Caco-2 (cell line): ENCODE results near the gene CLPTM1. TPM values are rescaled to one million over a fixed set of nuclear protein-coding genes. Genes with fewer than 3 reads are reported as not detected.
A peak's percentile ranks its signal among the peaks of the same experiment; 100 is the strongest.

Experiments
- BruUV-seq: library from RNA; stranded (reverse); fragments of 400-500 nt; replicated peaks from 2 replicates; lab custom pipeline; 2021; lab: Mats Ljungman, UMichigan
- CTCF ChIA-PET: fragments of 300-600 bp; sonication (Branson Sonifier 250); formaldehyde crosslinking; loops from one replicate; lab custom pipeline; 2022; ENCODE audit warnings: antibody characterized with exemption; lab: Charles Lee
- POLR2A ChIA-PET: fragments of 300-600 bp; sonication (Branson Sonifier 250); formaldehyde crosslinking; loops from one replicate; lab custom pipeline; 2022; ENCODE audit warnings: antibody characterized with exemption; lab: Charles Lee
- DNase-seq, 2 experiments: peaks; one replicate each; pipeline versions ENCODE4 v3.0.0 to v3.0.0-alpha.2; 2020 to 2022
- H3K27me3 ChIP-seq: replicated peaks from 2 replicates; pipeline ENCODE4 v1.6.0; 2011; ENCODE audit warnings: low read length; ENCODE audit not compliant: control insufficient read depth, insufficient read depth
- H3K36me3 ChIP-seq: 2 replicates; pipeline ENCODE4 v1.5.1; 2011; ENCODE audit warnings: low read length; ENCODE audit not compliant: control insufficient read depth, insufficient read depth
- H3K4me1 ChIP-seq: fragments of 250-450 bp; sonication (Bioruptor Pico); 2 replicates; pipeline ENCODE4 v1.5.1; 2020; ENCODE audit warnings: mild to moderate bottlenecking
- H3K4me3 ChIP-seq: 2 replicates; pipeline ENCODE4 v1.5.1; 2011; ENCODE audit warnings: low read depth, mild to moderate bottlenecking, control low read depth, low read length
- H3K9me3 ChIP-seq: fragments of 250-450 bp; sonication (Bioruptor Pico); 2 replicates; pipeline ENCODE4 v1.5.1; 2020; ENCODE audit warnings: mild to moderate bottlenecking, moderate library complexity
- H3K27ac Mint-ChIP-seq: one replicate; pipeline ENCODE4 v1.8.0; 2022; ENCODE audit warnings: mixed read lengths; ENCODE audit not compliant: unreplicated experiment
- H3K27me3 Mint-ChIP-seq: one replicate; pipeline ENCODE4 v1.8.0; 2022; ENCODE audit warnings: mixed read lengths; ENCODE audit not compliant: insufficient read depth, unreplicated experiment
- H3K36me3 Mint-ChIP-seq: one replicate; pipeline ENCODE4 v1.8.0; 2022; ENCODE audit warnings: mild to moderate bottlenecking, mixed read lengths; ENCODE audit not compliant: insufficient read depth, unreplicated experiment
- H3K4me1 Mint-ChIP-seq: one replicate; pipeline ENCODE4 v1.8.0; 2022; ENCODE audit warnings: low read depth, mixed read lengths; ENCODE audit not compliant: unreplicated experiment
- H3K4me3 Mint-ChIP-seq: one replicate; pipeline ENCODE4 v1.8.0; 2022; ENCODE audit warnings: mild to moderate bottlenecking, moderate library complexity, mixed read lengths; ENCODE audit not compliant: unreplicated experiment
- H3K9me3 Mint-ChIP-seq: one replicate; pipeline ENCODE4 v1.8.0; 2022; ENCODE audit warnings: mixed read lengths; ENCODE audit not compliant: unreplicated experiment
- intact Hi-C: fragments of 100-400 bp; cut with micrococcal nuclease; formaldehyde crosslinking; loops from one replicate; pipeline ENCODE4 v1.10.0; 2022; ENCODE audit not compliant: unreplicated experiment
- total RNA-seq: library from RNA; stranded (reverse); gene quantifications from 2 replicates; pipeline ENCODE4 v1.2.3, GENCODE V29; 2022
- TF ChIP-seq, protein P1 (sequence below), 2 experiments: fragments of 200-600 bp in 1 of 2; IDR thresholded peaks; 1 replicate in 1 of 2; 2 replicates in 1 of 2; pipeline versions ENCODE4 v1.5.1 to v1.8.0; 2011 to 2022; ENCODE audit warnings: antibody characterized with exemption in 1 of 2, control low read depth in 1 of 2, inconsistent platforms in 1 of 2, low read depth in 1 of 2, low read length in 1 of 2, mild to moderate bottlenecking in 1 of 2, moderate library complexity in 1 of 2; ENCODE audit not compliant: insufficient read depth in 1 of 2, severe bottlenecking in 1 of 2, unreplicated experiment in 1 of 2

Gene CLPTM1
- total RNA-seq, 1 experiment from 2014 or later = 144 TPM

DNA sequence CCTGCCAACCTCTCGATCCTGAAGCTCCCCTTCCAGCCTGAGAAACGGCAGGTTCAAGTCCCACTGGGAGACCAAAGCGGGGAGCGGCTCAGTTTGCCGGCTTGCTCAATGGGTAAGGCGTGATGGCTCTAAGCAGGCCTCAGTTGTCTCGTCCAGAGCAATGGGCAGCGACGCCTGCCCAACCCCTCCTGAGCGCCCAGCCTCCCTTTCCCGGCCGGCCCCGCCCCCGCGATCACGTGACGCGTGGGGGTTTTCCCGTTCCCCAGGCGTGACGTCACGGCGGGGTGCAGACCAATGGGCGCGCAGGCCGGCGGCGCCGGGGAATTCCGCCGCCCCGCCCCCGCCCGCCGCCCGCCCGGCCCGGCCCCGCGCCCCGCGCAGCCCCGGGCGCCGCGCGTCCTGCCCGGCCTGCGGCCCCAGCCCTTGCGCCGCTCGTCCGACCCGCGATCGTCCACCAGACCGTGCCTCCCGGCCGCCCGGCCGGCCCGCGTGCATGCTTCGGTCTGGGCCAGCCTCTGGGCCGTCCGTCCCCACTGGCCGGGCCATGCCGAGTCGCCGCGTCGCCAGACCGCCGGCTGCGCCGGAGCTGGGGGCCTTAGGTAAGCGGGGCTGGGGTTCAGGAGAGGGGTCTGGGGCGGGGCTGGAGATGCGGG, 46.0 kb downstream of the CLPTM1 start, which contains the start of gene RELB:
TSS of gene RELB (plus strand) at position 378 of the 653 bp plus-strand sequence. CDS start at position 494, 116 bp downstream.
- peak; percentile 94 to 99 for DNase-seq
- no peaks in the 10 kb centered on the region for H3K27me3 Mint-ChIP-seq
- CTCF ChIA-PET = interaction anchor here (0.7 to 1.2 kb wide), 5 partner anchors 38 to 156 kb away, joined by 3 to 19 read pairs (median 5); partner anchors contain the start of genes APOE and CLASRP
- Histone ChIP-seq H3K36me3 (no peaks in the 10 kb centered on the region), H3K27me3 (no peaks in the 10 kb centered on the region), H3K4me3 (peak within 1 kb of the TSS; percentile 91), H3K9me3 (no peaks in the 10 kb centered on the region), H3K4me1 (peaks cover 10% of the 10 kb centered on the region)
- H3K36me3 Mint-ChIP-seq = peaks cover 27% of the 10 kb centered on the region
- POLR2A ChIA-PET = interaction anchor here (0.6 to 1.0 kb wide), 5 partner anchors 38 to 157 kb away, joined by 3 to 7 read pairs (median 5); no protein-coding TSS in a partner anchor
- intact Hi-C loops = loop anchor here (2.0 to 10.0 kb wide), 3 partner anchors 38 to 96 kb away; partner anchors contain the start of genes APOE, CLASRP, GEMIN7 and ZNF296
- peaks cover 8% of the 10 kb centered on the region for H3K4me1 Mint-ChIP-seq
- TF ChIP-seq, protein P1, sequence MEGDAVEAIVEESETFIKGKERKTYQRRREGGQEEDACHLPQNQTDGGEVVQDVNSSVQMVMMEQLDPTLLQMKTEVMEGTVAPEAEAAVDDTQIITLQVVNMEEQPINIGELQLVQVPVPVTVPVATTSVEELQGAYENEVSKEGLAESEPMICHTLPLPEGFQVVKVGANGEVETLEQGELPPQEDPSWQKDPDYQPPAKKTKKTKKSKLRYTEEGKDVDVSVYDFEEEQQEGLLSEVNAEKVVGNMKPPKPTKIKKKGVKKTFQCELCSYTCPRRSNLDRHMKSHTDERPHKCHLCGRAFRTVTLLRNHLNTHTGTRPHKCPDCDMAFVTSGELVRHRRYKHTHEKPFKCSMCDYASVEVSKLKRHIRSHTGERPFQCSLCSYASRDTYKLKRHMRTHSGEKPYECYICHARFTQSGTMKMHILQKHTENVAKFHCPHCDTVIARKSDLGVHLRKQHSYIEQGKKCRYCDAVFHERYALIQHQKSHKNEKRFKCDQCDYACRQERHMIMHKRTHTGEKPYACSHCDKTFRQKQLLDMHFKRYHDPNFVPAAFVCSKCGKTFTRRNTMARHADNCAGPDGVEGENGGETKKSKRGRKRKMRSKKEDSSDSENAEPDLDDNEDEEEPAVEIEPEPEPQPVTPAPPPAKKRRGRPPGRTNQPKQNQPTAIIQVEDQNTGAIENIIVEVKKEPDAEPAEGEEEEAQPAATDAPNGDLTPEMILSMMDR (IDR thresholded peaks at IDR 0.05; ENCODE audit: insufficient read depth in 1 of 2, low read depth in 1 of 2, low read length in 1 of 2, severe bottlenecking in 1 of 2, unreplicated experiment in 1 of 2) = no peak
- peak within 1 kb of the TSS; percentile 94 for H3K4me3 Mint-ChIP-seq
- peak within 1 kb of the TSS; percentile 89 for H3K27ac Mint-ChIP-seq
- no peaks in the 10 kb centered on the region for H3K9me3 Mint-ChIP-seq
- BruUV-seq = no TSS peak

DNA sequence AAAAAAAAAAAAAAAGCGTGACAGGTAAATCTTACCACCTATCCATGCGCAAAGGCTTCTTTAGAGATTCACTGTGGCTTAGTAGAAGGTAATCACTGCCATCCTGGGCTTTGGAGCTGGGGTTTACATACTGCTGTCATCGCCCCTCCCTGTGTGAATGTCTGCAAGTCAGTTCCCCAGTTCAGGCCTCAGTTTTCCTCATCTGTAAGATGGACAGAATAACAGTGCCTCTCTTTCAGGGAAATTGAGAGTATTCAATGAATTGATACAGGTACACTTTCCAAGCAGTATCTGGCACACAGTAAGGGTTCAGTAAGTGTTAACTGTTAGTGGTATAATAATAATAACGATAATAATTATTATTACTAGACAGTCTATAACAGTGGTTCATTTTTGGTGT, 48.3 kb downstream of the CLPTM1 start:
- TF ChIP-seq, protein P1 (IDR thresholded peaks at IDR 0.05; ENCODE audit: insufficient read depth in 1 of 2, low read depth in 1 of 2, low read length in 1 of 2, severe bottlenecking in 1 of 2, unreplicated experiment in 1 of 2) = no peak
- intact Hi-C loops = loop anchor here (2.0 to 10.0 kb wide), 3 partner anchors 49 to 99 kb away; partner anchors contain the start of genes APOE, CLPTM1, GEMIN7 and ZNF296
- ChIA-PET POLR2A (no interaction called here), CTCF (interaction anchor here (0.6 kb wide), 1 partner anchor 75 kb away, joined by 7 read pairs; no protein-coding TSS in a partner anchor)
- no peaks in the 10 kb centered on the region for H3K36me3 ChIP-seq
- H3K27me3 Mint-ChIP-seq = no peaks in the 10 kb centered on the region
- H3K4me1 Mint-ChIP-seq = peaks cover 12% of the 10 kb centered on the region
- no peak overlapping the region for H3K27ac Mint-ChIP-seq
- H3K27me3 ChIP-seq = no peaks in the 10 kb centered on the region
- peaks cover 31% of the 10 kb centered on the region for H3K36me3 Mint-ChIP-seq
- no peaks in the 10 kb centered on the region for H3K9me3 ChIP-seq
- TSS peak; percentile 53 for BruUV-seq
- H3K4me3 Mint-ChIP-seq = no peak overlapping the region
- H3K4me1 ChIP-seq = peaks cover 14% of the 10 kb centered on the region
- no peak for DNase-seq
- H3K4me3 ChIP-seq = no peak overlapping the region
- H3K9me3 Mint-ChIP-seq = no peaks in the 10 kb centered on the region

DNA sequence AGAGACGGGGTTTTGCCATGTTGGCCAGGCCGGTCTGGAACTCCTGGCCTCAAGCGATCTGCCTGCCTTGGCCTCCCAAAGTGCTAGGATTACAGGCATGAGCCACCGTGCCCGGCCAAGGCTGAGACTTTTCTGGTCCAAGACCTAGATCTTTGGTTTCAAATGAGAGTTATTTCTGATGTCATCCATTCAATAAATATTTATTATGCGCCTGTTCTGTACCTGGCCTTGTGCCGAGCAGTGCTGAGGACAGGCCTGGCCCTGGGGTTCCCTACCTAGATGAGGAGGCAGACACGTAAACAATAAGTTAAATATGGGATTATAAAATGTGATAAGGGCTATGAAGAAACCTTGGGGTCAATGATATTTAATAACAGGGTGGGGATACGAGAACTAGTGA, 50.6 kb downstream of the CLPTM1 start:
- Histone ChIP-seq H3K4me1 (peaks cover 17% of the 10 kb centered on the region), H3K4me3 (no peak overlapping the region), H3K9me3 (no peaks in the 10 kb centered on the region), H3K36me3 (no peaks in the 10 kb centered on the region), H3K27me3 (no peaks in the 10 kb centered on the region)
- ChIA-PET CTCF (no interaction called here), POLR2A (no interaction called here)
- H3K4me3 Mint-ChIP-seq = no peak overlapping the region
- no peak for DNase-seq
- no TSS peak for BruUV-seq
- H3K4me1 Mint-ChIP-seq = peaks cover 17% of the 10 kb centered on the region
- no peaks in the 10 kb centered on the region for H3K9me3 Mint-ChIP-seq
- TF ChIP-seq, protein P1 (IDR thresholded peaks at IDR 0.05; ENCODE audit: insufficient read depth in 1 of 2, low read depth in 1 of 2, low read length in 1 of 2, severe bottlenecking in 1 of 2, unreplicated experiment in 1 of 2) = no peak
- intact Hi-C loops = loop anchor here (10.0 kb wide), 1 partner anchor 101 kb away; the partner anchor contains the start of gene APOE
- no peak overlapping the region for H3K27ac Mint-ChIP-seq
- no peaks in the 10 kb centered on the region for H3K27me3 Mint-ChIP-seq
- peaks cover 31% of the 10 kb centered on the region for H3K36me3 Mint-ChIP-seq
